ENCODE data around the gene GLMP. TPM values are rescaled to one million over a fixed set of nuclear protein-coding genes. Genes with fewer than 3 reads are reported as not detected.
A peak's percentile ranks its signal among the peaks of the same experiment; 100 is the strongest.

Gene GLMP
- total RNA-seq, 1 experiment from 2014 or later: 60.2 TPM

- ChIA-PET POLR2A (no interaction called here), CTCF (no interaction called here)
- Histone ChIP-seq H3K27me3 (ENCODE audit: control insufficient read depth, insufficient read depth, low read length) (no peaks in the 10 kb centered on the region), H3K9me3 (ENCODE audit: control insufficient read depth, insufficient read depth, low read depth, low read length) (no peaks in the 10 kb centered on the region), H3K27ac (ENCODE audit: low read length) (peak overlapping the region; percentile 90), H3K4me1 (ENCODE audit: control insufficient read depth, insufficient read depth, low read length) (peaks cover 18% of the 10 kb centered on the region), H3K36me3 (ENCODE audit: control insufficient read depth, insufficient read depth, low read length) (no peaks in the 10 kb centered on the region), H3K4me3 (ENCODE audit: low read depth in 2 of 2, low read length in 2 of 2) (peak overlapping the region; percentile 52 to 64)
- no peak for TF ChIP-seq TCF7L2 (IDR thresholded peaks at IDR 0.05; ENCODE audit: low read depth, low read length)
- peak; percentile 65 for TF ChIP-seq POLR2AphosphoS5 (IDR thresholded peaks at IDR 0.05; ENCODE audit: low read depth, low read length)
- in situ Hi-C loops (cut with HindIII; ENCODE audit: low pct_unique_long_range_greater_than_20kb, low sequenced_read_pairs) (no loop called here), intact Hi-C loops (cut with micrococcal nuclease; ENCODE audit: unreplicated experiment) (no loop called here)
- no TSS peak for BruUV-seq (replicated peaks)
- DNase-seq (ENCODE audit: low read depth, low spot score) (peak; percentile 48), ATAC-seq (peak; percentile 97)
These were observed 4.0 kb downstream of the GLMP start for GRCh38 chr1:156291226-156292061.

- no peak overlapping the region for H3K4me3 ChIP-seq (ENCODE audit: low read depth in 2 of 2, low read length in 2 of 2)
- ChIA-PET POLR2A (no interaction called here), CTCF (no interaction called here)
- DNase-seq (ENCODE audit: low read depth, low spot score): no peak
- H3K9me3 ChIP-seq (ENCODE audit: control insufficient read depth, insufficient read depth, low read depth, low read length): no peaks in the 10 kb centered on the region
- TSS peak; percentile 34 for BruUV-seq (replicated peaks)
- no peaks in the 10 kb centered on the region for H3K27me3 ChIP-seq (ENCODE audit: control insufficient read depth, insufficient read depth, low read length)
- ATAC-seq: no peak
- peaks cover 12% of the 10 kb centered on the region for H3K4me1 ChIP-seq (ENCODE audit: control insufficient read depth, insufficient read depth, low read length)
- TF ChIP-seq REST (IDR thresholded peaks at IDR 0.05; ENCODE audit: insufficient read depth in 1 of 2, low read depth in 2 of 2, low read length in 1 of 2) (no peak), TCF7L2 (IDR thresholded peaks at IDR 0.05; ENCODE audit: low read depth, low read length) (no peak), POLR2AphosphoS5 (IDR thresholded peaks at IDR 0.05; ENCODE audit: low read depth, low read length) (no peak), SIN3A (IDR thresholded peaks at IDR 0.05; ENCODE audit: borderline replicate concordance, insufficient read depth, low read depth, low read length) (no peak), CTCF (IDR thresholded peaks at IDR 0.05) (no peak)
- intact Hi-C loops (cut with micrococcal nuclease; ENCODE audit: unreplicated experiment): no loop called here
- H3K27ac ChIP-seq (ENCODE audit: low read length): no peak overlapping the region
- no peaks in the 10 kb centered on the region for H3K36me3 ChIP-seq (ENCODE audit: control insufficient read depth, insufficient read depth, low read length)
- in situ Hi-C loops (cut with HindIII; ENCODE audit: low pct_unique_long_range_greater_than_20kb, low sequenced_read_pairs): no loop called here
These were observed 5.6 kb downstream of the GLMP start for GRCh38 chr1:156289857-156290256.

GRCh38 chr1:156286061-156286460 is 9.4 kb downstream of the GLMP start:
- H3K27me3 ChIP-seq (ENCODE audit: control insufficient read depth, insufficient read depth, low read length): no peaks in the 10 kb centered on the region
- H3K27ac ChIP-seq (ENCODE audit: low read length): no peak overlapping the region
- H3K9me3 ChIP-seq (ENCODE audit: control insufficient read depth, insufficient read depth, low read depth, low read length): no peaks in the 10 kb centered on the region
- no peak for TF ChIP-seq CTCF (IDR thresholded peaks at IDR 0.05)
- TF ChIP-seq SIN3A (IDR thresholded peaks at IDR 0.05; ENCODE audit: borderline replicate concordance, insufficient read depth, low read depth, low read length): no peak
- TF ChIP-seq REST (IDR thresholded peaks at IDR 0.05; ENCODE audit: insufficient read depth in 1 of 2, low read depth in 2 of 2, low read length in 1 of 2): no peak
- no peak for TF ChIP-seq POLR2AphosphoS5 (IDR thresholded peaks at IDR 0.05; ENCODE audit: low read depth, low read length)
- TF ChIP-seq TCF7L2 (IDR thresholded peaks at IDR 0.05; ENCODE audit: low read depth, low read length): no peak
- DNase-seq (ENCODE audit: low read depth, low spot score) (no peak), ATAC-seq (no peak)
- intact Hi-C loops (cut with micrococcal nuclease; ENCODE audit: unreplicated experiment): no loop called here
- ChIA-PET CTCF (interaction anchor here (0.5 kb wide), 1 partner anchor 213 kb away, joined by 3 read pairs; no protein-coding TSS in a partner anchor), POLR2A (no interaction called here)
- in situ Hi-C loops (cut with HindIII; ENCODE audit: low pct_unique_long_range_greater_than_20kb, low sequenced_read_pairs): no loop called here
- H3K4me1 ChIP-seq (ENCODE audit: control insufficient read depth, insufficient read depth, low read length): peaks cover 9% of the 10 kb centered on the region
- H3K36me3 ChIP-seq (ENCODE audit: control insufficient read depth, insufficient read depth, low read length): peaks cover 5% of the 10 kb centered on the region; the same call in 1 of the 2 replicates
- no TSS peak for BruUV-seq (replicated peaks)
- no peak overlapping the region for H3K4me3 ChIP-seq (ENCODE audit: low read depth in 2 of 2, low read length in 2 of 2)
